Measurements from ENCODE around the gene ADAMTSL5.

GRCh38 chr19:1472231-1473084, 40.4 kb downstream of the ADAMTSL5 start:
- no peak for TF ChIP-seq CTCF (conservative IDR thresholded peaks at IDR 0.05 in 1 of 2, IDR thresholded peaks at IDR 0.05 in 1 of 2; ENCODE audit: extremely low read depth in 1 of 2, insufficient read depth in 1 of 2, low read depth in 1 of 2, low read length in 2 of 2)
- TF ChIP-seq EZH2 (IDR thresholded peaks at IDR 0.05; ENCODE audit: borderline replicate concordance, low read length): no peak

Data from mammary epithelial cell (primary cell).